H1 (cell line): Measurements from ENCODE around the gene RASGRF1. TPM values are rescaled to one million over a fixed set of nuclear protein-coding genes. Genes with fewer than 3 reads are reported as not detected.

ENCODE experiments used
- CTCF ChIA-PET: fragments of 300-600 bp; sonication (Branson Sonifier 250); formaldehyde crosslinking; loops from one replicate; lab custom pipeline; 2021; ENCODE audit not compliant: partially characterized antibody; lab: Charles Lee
- POLR2A ChIA-PET: fragments of 300-600 bp; sonication (Branson Sonifier 250); formaldehyde crosslinking; loops from one replicate; lab custom pipeline; 2021; ENCODE audit warnings: inconsistent platforms; ENCODE audit not compliant: partially characterized antibody; lab: Charles Lee
- DNase-seq, 2 experiments: peaks; one replicate each; pipeline versions ENCODE4 v3.0.0 to v3.0.0-alpha.2; 2010 to 2022; ENCODE audit warnings: low spot score in 2 of 2, low read depth in 1 of 2, mixed read lengths in 1 of 2
- FAIRE-seq: peaks from 2 replicates; lab custom pipeline; 2011; peaks lifted over from hg19 to GRCh38; lab: Jason Lieb, UNC
- H2AFZ ChIP-seq: 2 replicates; pipeline ENCODE4 v1.8.1; 2012; ENCODE audit warnings: low read length, inconsistent platforms
- H2AK5ac ChIP-seq: 2 replicates; pipeline ENCODE4 v1.6.1; 2013; ENCODE audit warnings: low read depth, low read length
- H2BK120ac ChIP-seq: replicated peaks from 2 replicates; pipeline ENCODE3; 2013; ENCODE audit warnings: low read depth, low read length, inconsistent platforms
- H2BK12ac ChIP-seq: 2 replicates; pipeline ENCODE4 v1.6.1; 2013; ENCODE audit warnings: low read depth, low read length
- H2BK15ac ChIP-seq: 2 replicates; pipeline ENCODE4 v1.6.1; 2013; ENCODE audit warnings: low read length
- H2BK20ac ChIP-seq: 2 replicates; pipeline ENCODE4 v1.6.1; 2013; ENCODE audit warnings: low read length
- H2BK5ac ChIP-seq: 2 replicates; pipeline ENCODE4 v1.6.1; 2013; ENCODE audit warnings: low read depth, low read length
- H3K14ac ChIP-seq: 2 replicates; pipeline ENCODE4 v1.6.1; 2013; ENCODE audit warnings: inconsistent platforms; ENCODE audit not compliant: insufficient read length
- H3K18ac ChIP-seq: 2 replicates; pipeline ENCODE4 v1.6.1; 2013; ENCODE audit warnings: low read length; ENCODE audit errors: extremely low read depth
- H3K23ac ChIP-seq: 2 replicates; pipeline ENCODE4 v1.6.1; 2013; ENCODE audit warnings: inconsistent platforms; ENCODE audit not compliant: insufficient read length
- H3K23me2 ChIP-seq: 2 replicates; pipeline ENCODE4 v1.6.1; 2013; ENCODE audit warnings: low read depth, low read length
- H3K27ac ChIP-seq: 2 replicates; pipeline ENCODE4 v1.6.1; 2011; ENCODE audit warnings: low read depth, low read length, inconsistent platforms
- H3K27me3 ChIP-seq, 4 experiments: replicated peaks in 1 of 4; 1 replicate in 1 of 4; 2 replicates in 3 of 4; pipeline versions ENCODE4 v1.6.1 to v1.8.1; 2011 to 2013; ENCODE audit warnings: low read length in 3 of 4, mild to moderate bottlenecking in 3 of 4, inconsistent platforms in 2 of 4, mixed read lengths in 2 of 4, moderate library complexity in 1 of 4; ENCODE audit not compliant: control insufficient read depth in 3 of 4, insufficient read depth in 3 of 4; ENCODE audit errors: extremely low read depth in 1 of 4
- H3K36me3 ChIP-seq, 4 experiments: 2 replicates each; pipeline versions ENCODE4 v1.6.1 to v1.8.1; 2011 to 2013; ENCODE audit warnings: mild to moderate bottlenecking in 4 of 4, low read length in 3 of 4, moderate library complexity in 2 of 4, control low read depth in 1 of 4, inconsistent platforms in 1 of 4; ENCODE audit not compliant: insufficient read depth in 4 of 4, control insufficient read depth in 2 of 4
- H3K4ac ChIP-seq: replicated peaks from 2 replicates; pipeline ENCODE3; 2013; ENCODE audit warnings: low read length, low read depth, mixed read lengths, inconsistent platforms; ENCODE audit not compliant: insufficient read length
- H3K4me1 ChIP-seq, 4 experiments: replicated peaks in 1 of 4; 1 replicate in 1 of 4; 2 replicates in 3 of 4; pipeline versions ENCODE4 v1.6.1 to v1.8.1; 2011 to 2013; ENCODE audit warnings: low read length in 3 of 4, inconsistent platforms in 2 of 4, mixed read lengths in 1 of 4; ENCODE audit not compliant: insufficient read depth in 4 of 4, control insufficient read depth in 3 of 4
- H3K4me2 ChIP-seq, 2 experiments: 2 replicates each; pipeline versions ENCODE4 v1.6.1 to v1.8.1; 2011 to 2013; ENCODE audit warnings: low read depth in 2 of 2, low read length in 2 of 2, control low read depth in 1 of 2, inconsistent platforms in 1 of 2, mild to moderate bottlenecking in 1 of 2; ENCODE audit not compliant: insufficient read depth in 1 of 2
- H3K4me3 ChIP-seq, 4 experiments: fragments of 200-600, 300-600 bp in 1 of 4; sonication (generic), shearing (Covaris generic), sonication (Bioruptor Twin) in 1 of 4; 2 replicates each; pipeline versions ENCODE4 v1.5.1 to v1.8.1; 2011 to 2016; ENCODE audit warnings: low read length in 4 of 4, low read depth in 3 of 4, control low read depth in 2 of 4, inconsistent platforms in 2 of 4, mild to moderate bottlenecking in 2 of 4, mixed read lengths in 1 of 4, moderate library complexity in 1 of 4; ENCODE audit not compliant: insufficient read depth in 2 of 4; ENCODE audit errors: extremely low read depth in 1 of 4
- H3K56ac ChIP-seq: replicated peaks from 2 replicates; pipeline ENCODE3; 2013; ENCODE audit warnings: low read depth, mild to moderate bottlenecking, mixed read lengths, low read length, inconsistent platforms; ENCODE audit not compliant: insufficient read length
- H3K79me1 ChIP-seq: 2 replicates; pipeline ENCODE4 v1.6.1; 2013; ENCODE audit warnings: low read depth, low read length, control low read depth
- H3K79me2 ChIP-seq, 2 experiments: 2 replicates each; pipeline versions ENCODE4 v1.6.1 to v1.8.1; 2012 to 2013; ENCODE audit warnings: low read length in 2 of 2, mild to moderate bottlenecking in 2 of 2, inconsistent platforms in 1 of 2; ENCODE audit not compliant: insufficient read depth in 2 of 2, control insufficient read depth in 1 of 2
- H3K9ac ChIP-seq, 4 experiments: replicated peaks in 1 of 4; 1 replicate in 1 of 4; 2 replicates in 3 of 4; pipeline versions ENCODE4 v1.6.1 to v1.8.1; 2011 to 2013; ENCODE audit warnings: low read depth in 3 of 4, low read length in 3 of 4, control low read depth in 2 of 4, mild to moderate bottlenecking in 2 of 4, moderate library complexity in 2 of 4, inconsistent platforms in 1 of 4; ENCODE audit errors: extremely low read depth in 1 of 4
- H3K9me3 ChIP-seq, 2 experiments: 2 replicates each; pipeline versions ENCODE4 v1.6.1 to v1.8.1; 2012 to 2013; ENCODE audit warnings: mild to moderate bottlenecking in 2 of 2, moderate library complexity in 2 of 2, control low read depth in 1 of 2, inconsistent platforms in 1 of 2, low read depth in 1 of 2, low read length in 1 of 2, mixed read lengths in 1 of 2; ENCODE audit not compliant: insufficient read depth in 2 of 2
- H4K20me1 ChIP-seq, 2 experiments: replicated peaks in 1 of 2; 2 replicates each; pipeline versions ENCODE3 to v1.8.1; 2011 to 2013; ENCODE audit warnings: inconsistent platforms in 2 of 2, low read length in 2 of 2, mild to moderate bottlenecking in 1 of 2; ENCODE audit not compliant: insufficient read depth in 2 of 2, control insufficient read depth in 1 of 2
- H4K5ac ChIP-seq: 2 replicates; pipeline ENCODE4 v1.6.1; 2013; ENCODE audit warnings: low read length, low read depth, mixed read lengths, inconsistent platforms; ENCODE audit not compliant: insufficient read length
- H4K8ac ChIP-seq: 2 replicates; pipeline ENCODE4 v1.8.0; 2013; ENCODE audit warnings: mild to moderate bottlenecking, moderate library complexity, low read length, inconsistent platforms; ENCODE audit not compliant: insufficient read depth; ENCODE audit errors: extremely low read depth
- H4K91ac ChIP-seq: replicated peaks from 2 replicates; pipeline ENCODE3; 2013; ENCODE audit warnings: low read length, mixed read lengths, inconsistent platforms; ENCODE audit not compliant: insufficient read length
- RXRA ChIP-seq: IDR thresholded peaks from 2 replicates; pipeline ENCODE4 v1.6.1; 2011; ENCODE audit warnings: low read depth, mild to moderate bottlenecking, low read length, moderate library complexity; ENCODE audit not compliant: insufficient read depth
- WGBS, 2 experiments: shearing (Covaris generic) in 1 of 2; methylation state at CpG; one replicate each; pipeline versions ENCODE4 v1.1.6 to v1.1.7; 2013 to 2015; ENCODE audit warnings: low lambda C conversion rate in 2 of 2, mixed read lengths in 2 of 2, inconsistent platforms in 1 of 2, low coverage in 1 of 2, missing lambda C conversion rate in 1 of 2; ENCODE audit not compliant: insufficient replicate concordance in 2 of 2, insufficient coverage in 1 of 2, insufficient read length in 1 of 2; ENCODE audit errors: extremely low coverage in 1 of 2, missing lambda C conversion rate in 1 of 2; 5-methylcytosine and 5-hydroxymethylcytosine counted together
- polyA plus RNA-seq, 7 experiments: library from polyadenylated mRNA; depleted of rRNA in 3 of 7; stranded (reverse) in 5 of 7; unstranded in 2 of 7; fragments of >200 nt in 5 of 7; fragments of 200-250 nt in 2 of 7; gene quantifications; 1 replicate in 5 of 7; 2 replicates in 1 of 7; 4 replicates in 1 of 7; pipeline versions ENCODE4 v1.2.1 to v1.2.3, GENCODE V29; 2011 to 2013; ENCODE audit warnings: missing spikeins in 2 of 7, mixed read lengths in 2 of 7
- total RNA-seq: library from RNA; stranded (reverse); fragmentation: NEBNext Ultra II Directional; extraction: Animal tissue kit (Norgen Biotek cat#: 25700); gene quantifications from 2 replicates; pipeline ENCODE4 v1.2.1, GENCODE V29; 2021

RASGRF1 gene
- total and polyA plus RNA-seq, 2 of the 8 experiments (the other 6 are each of a cell fraction or from before 2014, with no cell fraction given), result 0.42 to 0.67 TPM

DNA sequence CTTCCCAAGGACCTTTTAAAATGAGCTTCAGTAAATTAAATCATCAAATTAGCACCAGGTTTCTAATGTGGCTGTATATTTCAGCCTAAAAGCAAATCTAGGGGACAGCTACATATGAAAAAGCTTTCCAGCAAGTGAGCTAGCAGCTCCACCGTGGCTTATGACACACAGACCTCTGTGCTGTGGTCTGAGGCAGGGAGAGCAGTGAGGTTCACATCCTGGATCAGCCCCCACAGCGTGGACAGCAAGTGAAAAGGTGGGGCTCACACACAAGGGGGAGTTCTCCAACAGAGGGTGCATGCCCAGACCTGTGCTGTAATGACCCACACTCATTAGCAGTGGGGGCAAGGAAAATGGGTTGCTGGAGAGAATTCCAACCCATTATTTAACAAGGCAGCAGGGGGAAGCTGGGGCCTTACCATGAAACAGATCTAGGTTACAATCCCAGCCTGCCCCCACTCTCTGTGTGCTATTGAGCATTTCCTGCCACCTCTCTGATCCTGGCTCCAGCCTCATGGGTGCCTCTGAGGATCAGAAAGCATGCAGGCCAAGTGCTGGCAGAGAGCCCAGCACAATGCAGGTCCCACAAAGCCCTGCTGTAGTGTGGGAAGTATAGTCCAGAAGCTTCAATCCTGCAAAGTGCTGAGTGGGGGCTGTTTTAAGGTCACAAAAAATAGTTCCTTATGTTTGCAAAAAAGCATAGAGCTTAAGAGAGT lies 48.2 kb downstream of the RASGRF1 start:
- no peak overlapping the region for H2BK20ac ChIP-seq
- H2BK12ac ChIP-seq, result no peak overlapping the region
- no peak overlapping the region for H3K9ac ChIP-seq
- H4K91ac ChIP-seq, result no peak overlapping the region
- H3K14ac ChIP-seq, result no peak overlapping the region
- H4K5ac ChIP-seq, result no peak overlapping the region
- no peak overlapping the region for H3K4ac ChIP-seq
- ChIA-PET POLR2A (no interaction called here), CTCF (interaction anchor here (0.9 to 22.1 kb wide), 8 partner anchors 12 to 142 kb away, joined by 3 to 236 read pairs (median 4); no protein-coding TSS in a partner anchor)
- H3K79me2 ChIP-seq, result no peaks in the 10 kb centered on the region
- no peak overlapping the region for H4K8ac ChIP-seq
- no peak overlapping the region for H2BK15ac ChIP-seq
- no peak overlapping the region for H2BK5ac ChIP-seq
- H3K23me2 ChIP-seq, result no peaks in the 10 kb centered on the region
- no peak overlapping the region for H3K56ac ChIP-seq
- WGBS, 2 experiments, result 83% methylated on average over 2 of the region's 2 CpGs; no CpG with 5 or more reads in 1 of the 2 experiments
- H2AK5ac ChIP-seq, result no peak overlapping the region
- no peak overlapping the region for H2BK120ac ChIP-seq
- no peak overlapping the region for H3K4me3 ChIP-seq
- H2AFZ ChIP-seq, result no peak overlapping the region
- no peak for TF ChIP-seq RXRA
- H3K9me3 ChIP-seq, result peaks cover 9 to 10% of the 10 kb centered on the region in 2 experiments; a peak in 3 of 4 replicates
- no peaks in the 10 kb centered on the region for H4K20me1 ChIP-seq
- no peaks in the 10 kb centered on the region for H3K79me1 ChIP-seq
- peaks cover 0 to 3% (median 0%) of the 10 kb centered on the region in 4 experiments; a peak in 2 of 7 replicates for H3K27me3 ChIP-seq
- H3K23ac ChIP-seq, result no peak overlapping the region
- H3K18ac ChIP-seq, result no peak overlapping the region
- DNase-seq (no peak), FAIRE-seq (no peak)
- no peak overlapping the region for H3K27ac ChIP-seq
- no peaks in the 10 kb centered on the region for H3K36me3 ChIP-seq
- no peaks in the 10 kb centered on the region; a peak in 1 of 7 replicates for H3K4me1 ChIP-seq
- H3K4me2 ChIP-seq, result no peak overlapping the region
